SJSA1 (cell line): Measurements from ENCODE around the gene PRR23B. TPM values are rescaled to one million over a fixed set of nuclear protein-coding genes. Genes with fewer than 3 reads are reported as not detected.
"Not testable (repeated sequence)": the region's sequence is repeated elsewhere in the genome, so short reads cannot be mapped to it uniquely, and the experiment has no call there.

Experiments
- DNase-seq, 2 experiments: peaks; one replicate each; pipeline ENCODE4 v3.0.0-alpha.2; 2015 to 2020; ENCODE audit warnings: low spot score in 2 of 2, low read depth in 1 of 2
- H3K27ac ChIP-seq: fragments of 250-450 bp; sonication (Bioruptor Pico); 2 replicates; pipeline ENCODE4 v1.5.1; 2020; ENCODE audit warnings: mild to moderate bottlenecking, moderate library complexity
- H3K27me3 ChIP-seq: fragments of 250-450 bp; sonication (Bioruptor Pico); replicated peaks from 2 replicates; pipeline ENCODE4 v1.5.1; 2020; ENCODE audit warnings: mild to moderate bottlenecking, moderate library complexity
- H3K36me3 ChIP-seq: fragments of 250-450 bp; sonication (Bioruptor Pico); 2 replicates; pipeline ENCODE4 v1.5.1; 2020; ENCODE audit warnings: mild to moderate bottlenecking
- H3K4me1 ChIP-seq: fragments of 250-450 bp; sonication (Bioruptor Pico); replicated peaks from 2 replicates; pipeline ENCODE4 v1.6.1; 2021; ENCODE audit warnings: mild to moderate bottlenecking
- H3K4me3 ChIP-seq: fragments of 250-450 bp; sonication (Bioruptor Pico); 2 replicates; pipeline ENCODE4 v1.5.1; 2020; ENCODE audit warnings: mild to moderate bottlenecking
- H3K9me3 ChIP-seq: fragments of 250-450 bp; sonication (Bioruptor Pico); replicated peaks from 2 replicates; pipeline ENCODE4 v1.5.1; 2020; ENCODE audit warnings: mild to moderate bottlenecking
- total RNA-seq: library from RNA; depleted of rRNA; stranded (reverse); fragments of >200 nt; shearing (Covaris generic); gene quantifications from 2 replicates; pipeline ENCODE4 v1.2.3, GENCODE V29; 2014; rRNA removed

PRR23B gene
- not detected in 2 replicates for total RNA-seq

DNA sequence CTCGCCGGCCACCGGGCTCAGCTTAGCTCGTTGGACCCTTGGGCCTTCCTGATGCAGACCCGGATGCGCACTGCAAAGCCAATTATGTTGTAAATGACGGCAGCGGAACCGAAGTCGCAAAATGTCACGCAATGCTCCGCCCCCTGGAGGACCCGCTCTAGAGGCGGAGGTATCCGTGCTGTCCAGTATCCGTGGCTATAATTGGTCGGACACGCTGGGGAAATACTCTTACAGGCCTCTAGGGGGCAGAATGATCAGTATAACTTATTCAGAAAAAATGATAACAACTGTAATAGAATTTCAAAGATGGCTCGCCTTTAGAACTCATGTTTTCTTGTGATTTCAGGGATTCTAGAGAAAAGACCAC lies at the start of gene PRR23B:
Gene PRR23B, minus strand, starts transcription at position 59 of the 367 bp plus-strand sequence. CDS start 265 bp downstream, outside the sequence.
- Histone ChIP-seq H3K27ac (no peak within 1 kb of the TSS), H3K4me3 (no peak within 1 kb of the TSS), H3K4me1 (no peaks in the 10 kb centered on the region), H3K9me3 (no peaks in the 10 kb centered on the region), H3K27me3 (no peaks in the 10 kb centered on the region), H3K36me3 (no peaks in the 10 kb centered on the region)
- peak in 1 of 2 experiments; percentile 35 for DNase-seq

DNA sequence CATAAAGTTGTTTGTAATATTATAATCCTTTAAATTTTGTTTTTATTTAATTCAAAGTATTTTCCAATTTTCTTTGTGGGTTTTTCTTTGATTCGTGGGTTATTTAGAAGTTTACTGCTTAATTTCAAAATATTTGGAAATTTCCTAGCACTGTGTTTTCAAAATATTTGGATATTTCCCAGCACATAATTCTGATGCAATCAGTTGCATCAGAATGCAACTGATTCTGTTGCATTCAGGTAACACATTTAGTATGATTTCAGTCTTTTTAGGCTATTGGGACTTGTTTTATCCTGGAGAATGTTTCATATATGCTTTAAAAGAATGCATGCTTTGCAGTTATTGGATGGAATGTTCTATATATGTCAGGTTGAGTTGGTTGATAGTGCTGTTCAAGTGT lies 42.2 kb upstream of the PRR23B start:
- H3K4me3 ChIP-seq, result no peak overlapping the region
- H3K9me3 ChIP-seq, result no peaks in the 10 kb centered on the region
- no peak for DNase-seq
- H3K4me1 ChIP-seq, result no peaks in the 10 kb centered on the region
- no peaks in the 10 kb centered on the region for H3K36me3 ChIP-seq
- H3K27me3 ChIP-seq, result no peaks in the 10 kb centered on the region
- no peak overlapping the region for H3K27ac ChIP-seq

DNA sequence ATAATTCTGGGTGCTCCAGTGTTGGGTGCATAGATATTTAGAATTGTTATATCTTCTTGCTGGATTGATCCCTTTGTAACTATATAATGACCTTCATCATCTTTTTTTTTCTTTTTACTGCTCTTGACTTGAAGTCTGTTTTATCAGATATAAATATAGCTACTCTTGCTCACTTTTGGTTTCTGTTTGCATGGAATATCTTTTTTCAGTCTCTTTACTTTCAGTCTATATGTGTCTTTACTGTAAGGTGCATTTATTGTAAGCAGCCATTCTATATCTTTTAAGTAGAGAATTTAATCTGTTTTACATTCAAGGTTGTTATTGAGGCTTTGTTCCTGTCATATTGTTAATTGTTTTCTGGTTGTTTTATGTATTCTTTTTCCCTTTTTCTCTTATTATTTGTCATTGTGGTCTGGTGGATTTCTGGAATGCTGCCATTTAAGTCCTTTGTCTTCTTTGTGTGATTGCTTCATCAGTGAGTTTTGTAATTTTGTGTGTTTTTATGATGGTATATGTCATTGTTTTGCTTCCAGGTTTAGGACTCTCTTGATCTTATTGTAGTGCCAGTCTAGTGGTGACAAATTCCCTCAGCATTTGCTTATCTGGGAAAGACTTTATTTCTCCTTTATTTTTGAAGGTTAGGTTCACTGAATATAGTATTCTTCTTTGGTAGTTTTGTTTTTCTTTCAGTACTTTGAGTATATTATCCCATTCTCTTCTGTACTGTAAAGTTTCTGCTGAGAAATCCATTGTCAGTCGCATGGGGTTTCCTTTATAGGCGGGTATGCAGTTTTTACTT lies 32.3 kb upstream of the PRR23B start:
- H3K4me3 ChIP-seq, result no peak overlapping the region
- H3K27me3 ChIP-seq, result no peaks in the 10 kb centered on the region
- no peak overlapping the region for H3K27ac ChIP-seq
- H3K9me3 ChIP-seq, result peaks cover 5% of the 10 kb centered on the region; the same call in 1 of the 2 replicates
- no peaks in the 10 kb centered on the region for H3K36me3 ChIP-seq
- H3K4me1 ChIP-seq, result no peaks in the 10 kb centered on the region
- no peak for DNase-seq

DNA sequence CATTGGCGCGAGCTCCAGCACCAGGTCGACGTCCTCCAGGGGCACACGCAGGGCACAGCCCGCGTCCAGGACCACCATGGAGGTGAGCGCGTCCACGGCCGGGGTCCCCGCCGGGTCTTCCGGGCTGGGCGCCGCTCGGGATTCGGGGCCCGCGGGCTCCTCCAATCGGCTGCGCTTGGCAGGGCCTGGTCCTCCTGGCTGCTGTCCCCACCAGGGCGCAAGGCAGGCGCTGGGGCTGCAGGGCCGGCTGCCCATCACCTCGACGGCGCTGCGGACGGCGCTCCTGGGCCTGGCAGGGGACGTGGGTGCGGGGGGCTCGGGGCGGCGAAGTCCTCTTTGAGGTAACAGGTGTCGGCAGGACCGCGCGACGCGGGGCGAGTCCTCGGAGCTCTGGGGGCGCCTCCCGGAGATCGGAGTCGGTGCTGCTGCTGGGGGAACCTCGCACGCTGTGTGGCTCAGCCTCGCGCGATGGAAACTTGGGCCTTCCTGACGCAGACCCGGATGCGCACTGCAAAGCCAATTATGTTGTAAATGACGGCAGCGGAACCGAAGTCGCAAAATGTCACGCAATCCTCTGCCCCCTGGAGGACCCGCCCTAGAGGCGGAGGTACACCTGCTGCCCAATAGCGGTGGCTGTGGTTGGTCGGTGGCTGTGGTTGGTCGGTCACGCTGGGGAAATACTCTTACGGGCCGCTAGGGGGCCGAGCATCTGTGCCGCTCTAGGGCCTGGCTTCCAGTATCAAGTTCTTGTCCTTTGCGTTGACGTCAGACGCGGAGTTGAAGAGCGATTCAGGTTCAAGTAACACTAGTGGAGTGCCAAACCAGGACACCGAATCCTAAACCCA lies 23.9 kb upstream of the PRR23B start, which contains the start of gene PRR23C:
Gene PRR23C, minus strand, starts transcription at position 527 of the 845 bp plus-strand sequence. Its CDS starts 272 bp downstream, at position 255.
- Histone ChIP-seq H3K27ac (no peak within 1 kb of the TSS), H3K36me3 (no peaks in the 10 kb centered on the region), H3K27me3 (no peaks in the 10 kb centered on the region), H3K9me3 (no peaks in the 10 kb centered on the region; the same call in 1 of the 2 replicates), H3K4me3 (no peak within 1 kb of the TSS), H3K4me1 (no peaks in the 10 kb centered on the region)
- DNase-seq, result no peak

DNA sequence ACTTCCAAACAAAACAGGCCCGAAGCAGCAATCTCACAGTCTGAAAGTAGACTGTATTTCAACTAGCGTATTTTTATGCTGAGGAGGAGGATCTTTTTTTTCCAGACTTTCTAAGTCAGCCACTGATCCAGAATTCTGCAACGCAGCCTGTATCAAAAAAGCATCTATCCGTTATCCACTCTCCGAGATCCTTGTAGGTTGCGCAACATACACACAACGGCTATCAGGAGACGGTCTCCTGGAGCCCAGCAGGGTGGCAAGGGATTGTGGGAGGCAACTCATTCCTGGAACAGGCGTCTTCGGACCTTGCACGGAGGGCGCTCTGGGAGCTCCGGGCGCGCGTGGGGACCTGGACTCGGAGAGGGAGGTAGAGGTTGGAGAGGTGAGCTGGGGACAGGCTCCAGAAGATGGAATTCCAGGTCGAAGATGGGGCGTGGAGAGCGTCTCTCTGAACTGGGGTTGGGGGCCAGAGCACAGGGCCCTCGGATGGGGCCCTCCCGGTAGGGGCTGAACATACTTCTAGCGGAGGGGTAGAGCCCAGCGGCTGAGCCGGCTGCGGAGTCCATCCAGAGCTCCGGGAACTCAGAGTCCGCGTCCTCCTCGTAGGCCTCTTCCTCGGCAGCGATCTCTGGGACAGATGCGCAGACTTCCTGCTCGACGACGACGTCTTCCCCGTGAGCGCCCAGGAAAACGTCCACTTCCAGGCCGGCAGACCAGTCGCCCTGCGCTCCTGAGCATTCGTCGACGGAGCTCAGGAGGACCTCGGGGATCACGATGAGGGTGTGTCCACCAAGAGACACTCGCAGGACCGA lies 23.0 kb upstream of the PRR23B start:
- DNase-seq, result no peak
- Histone ChIP-seq H3K4me1 (no peaks in the 10 kb centered on the region), H3K27ac (no peak overlapping the region), H3K9me3 (no peaks in the 10 kb centered on the region; the same call in 1 of the 2 replicates), H3K27me3 (no peaks in the 10 kb centered on the region), H3K4me3 (no peak overlapping the region), H3K36me3 (no peaks in the 10 kb centered on the region)

DNA sequence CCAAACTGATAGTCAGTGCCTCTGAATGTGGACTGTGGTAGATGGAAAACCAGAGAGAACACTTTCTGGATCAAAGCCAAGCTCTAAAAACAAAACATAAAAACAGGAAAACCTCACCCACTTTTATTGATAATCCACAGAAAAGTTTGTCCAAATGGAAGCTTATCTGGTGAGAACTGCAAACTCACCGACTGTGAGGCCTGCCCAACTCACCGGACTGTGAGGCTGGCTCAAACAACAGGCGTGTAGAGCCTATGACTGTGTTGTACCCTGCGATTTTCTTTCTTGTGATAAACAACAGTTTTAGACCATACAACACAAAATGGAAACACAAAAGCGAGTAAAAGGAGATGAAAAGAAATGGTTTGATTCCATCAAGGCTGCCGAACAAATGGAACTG lies 16.8 kb upstream of the PRR23B start:
- H3K36me3 ChIP-seq, result no peaks in the 10 kb centered on the region
- H3K27ac ChIP-seq, result no peak overlapping the region
- H3K27me3 ChIP-seq, result no peaks in the 10 kb centered on the region
- no peaks in the 10 kb centered on the region for H3K9me3 ChIP-seq
- no peaks in the 10 kb centered on the region for H3K4me1 ChIP-seq
- DNase-seq, result no peak
- H3K4me3 ChIP-seq, result no peak overlapping the region

DNA sequence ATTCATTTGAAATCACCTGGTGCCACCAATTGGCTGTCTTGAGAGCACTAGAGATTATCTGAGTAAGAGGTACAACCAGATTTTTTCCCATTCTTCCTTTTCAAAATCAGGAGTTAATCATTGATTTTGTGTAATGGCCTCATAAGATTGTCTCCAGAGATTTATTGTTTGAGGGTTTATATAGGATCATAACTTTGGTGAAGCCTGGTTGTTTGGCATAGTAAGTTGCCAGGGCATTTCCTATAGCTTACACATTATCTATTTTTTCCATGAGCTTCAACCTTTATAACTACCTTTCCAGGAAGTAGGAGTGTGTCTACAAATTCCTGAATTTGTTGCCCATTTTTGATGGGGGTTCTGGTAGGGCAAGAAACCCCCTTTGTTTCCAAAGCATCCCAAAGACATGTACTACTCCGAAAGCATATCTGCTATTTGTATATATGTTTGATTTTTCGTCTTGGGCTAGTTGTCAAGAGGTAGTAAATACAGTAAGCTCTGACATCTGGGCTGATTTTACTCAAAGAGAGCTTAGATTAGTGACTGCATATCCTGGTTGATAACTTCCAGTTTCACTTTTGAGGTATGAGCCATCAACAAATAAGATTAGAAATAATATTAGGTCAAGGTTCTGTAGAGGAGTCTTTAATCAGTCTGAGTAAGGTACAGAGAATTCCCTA lies 11.7 kb upstream of the PRR23B start:
- no peak for DNase-seq
- Histone ChIP-seq H3K9me3 (no peaks in the 10 kb centered on the region), H3K27ac (no peak overlapping the region), H3K27me3 (no peaks in the 10 kb centered on the region), H3K4me3 (no peak overlapping the region), H3K36me3 (no peaks in the 10 kb centered on the region), H3K4me1 (no peaks in the 10 kb centered on the region)

DNA sequence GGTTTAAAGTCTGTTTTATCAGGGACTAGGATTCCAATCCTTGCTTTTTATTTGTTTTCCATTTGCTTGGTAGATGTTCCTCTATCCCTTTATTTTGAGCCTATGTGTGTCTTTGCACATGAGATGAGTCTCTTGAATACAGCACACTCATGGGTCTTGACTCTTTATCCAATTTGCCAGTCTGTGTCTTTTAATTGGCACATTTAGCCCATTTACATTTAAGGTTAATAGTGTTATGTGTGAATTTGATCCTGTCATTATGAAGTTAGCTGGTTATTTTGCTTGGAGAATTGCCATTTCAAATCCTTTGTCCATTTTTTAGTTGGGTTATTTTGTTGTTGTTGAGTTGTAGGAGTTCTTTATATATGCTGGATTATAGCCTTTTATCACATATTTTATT lies 9.8 kb upstream of the PRR23B start:
- H3K36me3 ChIP-seq, H3K9me3 ChIP-seq, H3K27ac ChIP-seq, H3K4me3 ChIP-seq, H3K4me1 ChIP-seq, DNase-seq, H3K27me3 ChIP-seq: not testable (repeated sequence)

DNA sequence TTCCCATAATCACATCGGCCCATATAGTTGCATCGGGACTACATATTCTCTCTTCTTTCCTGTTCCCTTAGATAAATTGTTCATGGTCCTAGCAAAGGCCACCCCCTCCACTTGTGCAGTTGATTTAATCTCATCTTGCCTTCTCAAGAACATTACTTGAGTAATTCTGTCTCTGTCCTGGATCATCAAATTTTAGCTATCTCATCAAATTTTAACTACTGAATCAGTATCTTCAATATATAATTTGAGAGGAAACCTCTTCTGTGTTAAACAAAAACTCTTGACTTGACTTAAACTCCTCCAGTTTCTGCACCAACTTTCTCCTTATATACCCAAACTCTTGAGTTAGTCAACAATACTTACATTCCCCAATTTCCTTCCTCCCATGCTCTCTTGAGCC lies 4.2 kb upstream of the PRR23B start:
- Histone ChIP-seq H3K4me1 (no peaks in the 10 kb centered on the region), H3K4me3 (no peak overlapping the region), H3K36me3 (no peaks in the 10 kb centered on the region), H3K27me3 (no peaks in the 10 kb centered on the region), H3K9me3 (no peaks in the 10 kb centered on the region), H3K27ac (no peak overlapping the region)
- no peak for DNase-seq

DNA sequence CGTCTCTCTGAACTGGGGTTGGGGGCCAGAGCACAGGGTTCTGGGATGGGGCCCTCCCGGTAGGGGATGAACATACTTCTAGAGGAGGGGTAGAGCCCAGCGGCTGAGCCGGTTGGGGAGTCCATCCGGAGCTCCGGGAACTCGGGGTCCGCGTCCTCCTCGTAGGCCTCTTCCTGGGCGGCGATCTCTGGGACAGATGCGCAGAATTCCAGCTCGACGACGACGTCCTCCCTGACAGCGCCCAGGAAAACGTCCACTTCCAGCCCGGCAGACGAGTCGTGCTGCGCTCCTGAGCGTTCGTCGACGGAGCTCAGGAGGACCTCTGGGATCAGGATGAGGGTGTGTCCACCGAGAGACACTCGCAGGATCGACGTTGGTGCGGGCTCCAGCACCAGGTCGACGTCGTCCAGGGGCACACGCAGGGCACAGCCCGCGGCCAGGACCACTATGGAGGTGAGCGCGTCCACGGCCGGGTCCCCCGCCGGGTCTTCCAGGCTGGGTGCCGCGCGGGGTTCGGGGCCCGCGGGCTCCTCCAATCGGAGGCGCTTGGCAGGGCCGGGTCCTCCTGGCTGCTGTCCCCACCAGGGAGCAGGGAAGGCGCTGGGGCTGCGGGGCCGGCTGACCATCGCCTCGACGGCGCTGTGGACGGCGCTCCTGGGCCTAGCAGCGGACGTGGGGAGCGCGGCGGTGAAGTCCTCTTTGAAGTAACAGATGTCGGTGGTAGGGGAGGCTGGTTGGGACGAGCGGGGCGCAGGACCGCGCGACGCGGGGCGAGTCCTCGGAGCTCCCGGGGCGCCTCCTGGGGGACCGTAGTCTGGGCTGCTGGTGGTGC lies 474 bp downstream of the PRR23B start:
- Histone ChIP-seq H3K27me3 (no peaks in the 10 kb centered on the region), H3K36me3 (no peaks in the 10 kb centered on the region), H3K4me1 (no peaks in the 10 kb centered on the region), H3K9me3 (no peaks in the 10 kb centered on the region), H3K27ac (no peak overlapping the region), H3K4me3 (no peak overlapping the region)
- DNase-seq, result no peak

DNA sequence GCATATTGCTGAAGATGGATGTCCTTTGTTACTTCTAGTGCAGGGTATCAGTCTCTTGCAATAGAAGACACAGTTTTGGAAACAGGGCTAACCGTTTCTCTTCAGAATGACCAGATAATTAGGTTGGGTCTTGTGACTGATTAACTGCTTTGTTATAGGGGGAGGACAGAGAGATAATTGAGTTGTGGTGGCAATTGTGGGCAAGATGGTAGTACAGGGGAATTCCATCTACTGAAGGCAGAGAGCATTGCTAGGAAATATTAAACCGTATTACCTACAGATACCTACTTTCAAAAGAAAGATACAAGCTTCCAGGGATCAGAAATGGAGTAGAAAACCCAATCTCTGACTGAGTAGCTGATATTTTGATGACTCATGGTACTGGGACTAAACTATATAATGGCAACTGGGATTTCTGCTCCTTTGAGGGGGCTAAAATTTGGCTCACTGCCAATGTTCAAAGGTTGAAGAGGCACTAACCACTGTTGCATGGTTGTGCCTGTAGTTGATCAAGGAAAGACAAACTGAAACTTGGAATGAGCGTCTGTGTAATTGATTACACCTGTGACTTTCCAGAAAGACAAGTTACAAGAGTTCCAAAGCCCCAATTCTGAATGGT lies 4.2 kb downstream of the PRR23B start:
- H3K27ac ChIP-seq, result no peak overlapping the region
- H3K9me3 ChIP-seq, result no peaks in the 10 kb centered on the region
- no peaks in the 10 kb centered on the region for H3K27me3 ChIP-seq
- H3K36me3 ChIP-seq, result no peaks in the 10 kb centered on the region
- no peak for DNase-seq
- no peak overlapping the region for H3K4me3 ChIP-seq
- H3K4me1 ChIP-seq, result no peaks in the 10 kb centered on the region

DNA sequence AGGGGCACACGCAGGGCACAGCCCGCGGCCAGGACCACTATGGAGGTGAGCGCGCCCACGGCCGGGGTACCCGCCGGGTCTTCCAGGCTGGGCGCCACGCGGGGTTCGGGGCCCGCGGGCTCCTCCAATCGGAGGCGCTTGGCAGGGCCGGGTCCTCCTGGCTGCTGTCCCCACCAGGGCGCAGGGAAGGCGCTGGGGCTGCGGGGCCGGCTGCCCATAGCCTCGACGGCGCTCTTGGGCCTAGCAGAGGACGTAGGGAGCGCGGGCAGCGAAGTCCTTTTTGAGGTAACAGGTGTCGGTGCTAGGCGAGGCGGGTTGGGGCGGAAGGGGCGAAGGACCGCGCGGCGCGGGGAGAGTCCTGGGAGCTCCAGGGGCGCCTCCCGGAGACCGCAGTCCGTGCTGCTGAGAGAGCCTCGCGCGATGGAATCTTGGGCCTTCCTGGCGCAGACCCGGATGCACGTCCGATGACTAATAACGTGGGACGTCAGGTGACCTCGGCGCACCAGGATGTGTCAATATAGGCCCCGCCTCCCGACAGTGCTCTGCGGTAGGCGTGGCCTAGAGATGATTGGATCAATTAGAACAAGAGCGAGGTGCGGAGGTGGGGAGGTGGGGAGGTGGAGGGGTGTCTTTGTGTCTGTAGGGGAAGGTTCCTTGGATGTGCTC lies 14.5 kb downstream of the PRR23B start, which contains the start of gene PRR23A:
Gene PRR23A, minus strand, starts transcription at position 218 of the 666 bp plus-strand sequence. Its CDS starts 0 bp downstream, at position 218.
- Histone ChIP-seq H3K27me3 (no peaks in the 10 kb centered on the region), H3K4me3 (no peak within 1 kb of the TSS), H3K36me3 (no peaks in the 10 kb centered on the region), H3K4me1 (no peaks in the 10 kb centered on the region), H3K9me3 (no peaks in the 10 kb centered on the region), H3K27ac (no peak within 1 kb of the TSS)
- no peak for DNase-seq
